ENCODE measurements around the gene PIGT.

Gene PIGT

DNA sequence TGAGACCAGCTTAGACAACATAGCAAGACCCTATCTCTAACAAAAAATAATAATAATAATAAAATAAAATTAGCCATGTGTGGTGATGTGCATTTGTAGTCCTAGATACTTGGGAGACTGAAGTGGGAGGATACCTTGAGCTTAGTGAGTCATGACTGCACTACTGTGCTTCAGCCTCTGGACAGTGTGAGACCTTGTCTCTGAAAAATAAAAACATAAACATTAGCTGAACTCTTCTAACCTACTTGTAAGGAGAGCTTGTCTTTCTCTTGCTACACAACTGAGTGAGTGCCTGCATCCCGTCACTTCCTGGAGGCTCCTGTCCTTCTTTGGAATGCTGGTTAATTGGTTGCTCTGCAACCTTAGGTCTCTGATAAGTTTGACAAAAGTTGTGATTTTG lies 13.0 kb upstream of the PIGT start:
- TF ChIP-seq, protein P1, sequence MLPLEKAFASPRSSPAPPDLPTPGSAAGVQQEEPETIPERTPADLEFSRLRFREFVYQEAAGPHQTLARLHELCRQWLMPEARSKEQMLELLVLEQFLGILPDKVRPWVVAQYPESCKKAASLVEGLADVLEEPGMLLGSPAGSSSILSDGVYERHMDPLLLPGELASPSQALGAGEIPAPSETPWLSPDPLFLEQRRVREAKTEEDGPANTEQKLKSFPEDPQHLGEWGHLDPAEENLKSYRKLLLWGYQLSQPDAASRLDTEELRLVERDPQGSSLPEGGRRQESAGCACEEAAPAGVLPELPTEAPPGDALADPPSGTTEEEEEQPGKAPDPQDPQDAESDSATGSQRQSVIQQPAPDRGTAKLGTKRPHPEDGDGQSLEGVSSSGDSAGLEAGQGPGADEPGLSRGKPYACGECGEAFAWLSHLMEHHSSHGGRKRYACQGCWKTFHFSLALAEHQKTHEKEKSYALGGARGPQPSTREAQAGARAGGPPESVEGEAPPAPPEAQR (tag by site-specific recombination; IDR thresholded peaks at IDR 0.05): no peak
- TF ChIP-seq ZNF394 (tag by site-specific recombination; IDR thresholded peaks at IDR 0.05; ENCODE audit: borderline replicate concordance): no peak
- H3K36me3 ChIP-seq (ENCODE audit: control insufficient read depth in 2 of 2, insufficient read depth in 1 of 2, low read length in 2 of 2): no peaks in the 10 kb centered on the region
- peaks cover 4% of the 10 kb centered on the region for H3K4me1 ChIP-seq (ENCODE audit: control insufficient read depth, insufficient read depth, low read length)
- ChIA-PET POLR2A (interaction anchor here (0.9 kb wide), 1 partner anchor 40 kb away, joined by 3 read pairs; the partner anchor contains the start of gene SYS1), CTCF (interaction anchor here (0.5 kb wide), 1 partner anchor 63 kb away, joined by 3 read pairs; no protein-coding TSS in a partner anchor)
- H3K27ac ChIP-seq (ENCODE audit: extremely low read depth, low read depth, low read length): no peak overlapping the region
- no peak overlapping the region for H3K4me3 ChIP-seq (ENCODE audit: low read depth, low read length)
- H3K9me3 ChIP-seq (ENCODE audit: control insufficient read depth, insufficient read depth, low read depth, low read length): no peaks in the 10 kb centered on the region

DNA sequence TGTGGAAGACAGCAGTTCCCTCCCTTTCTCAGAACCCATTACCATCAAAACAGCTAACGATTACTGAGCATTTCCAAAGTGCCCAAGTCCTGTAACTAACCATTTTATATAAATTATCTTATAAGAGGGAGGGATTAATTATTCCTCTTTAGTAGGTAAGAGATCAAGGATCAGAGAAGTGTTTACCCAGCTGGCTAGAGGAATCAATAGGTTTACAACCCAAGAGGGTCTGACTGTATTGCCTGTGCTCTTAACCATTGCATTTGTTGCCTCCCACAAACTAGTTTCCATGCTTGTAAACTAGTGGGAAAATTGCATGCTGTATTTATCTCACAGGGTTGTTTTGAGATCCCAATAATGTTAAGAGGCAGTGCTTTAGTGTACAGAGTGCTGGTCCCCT lies 11.5 kb upstream of the PIGT start:
- CTCF ChIA-PET: interaction anchor here (0.6 to 0.7 kb wide), 2 partner anchors 59 to 533 kb away, joined by 3 read pairs; no protein-coding TSS in a partner anchor
- no peak for TF ChIP-seq ZFP3 (tag by site-specific recombination; IDR thresholded peaks at IDR 0.05; ENCODE audit: low read depth)
- no peak for TF ChIP-seq ZNF324 (tag by site-specific recombination; IDR thresholded peaks at IDR 0.05)
- TF ChIP-seq ZNF585B (tag by site-specific recombination; IDR thresholded peaks at IDR 0.05): no peak
- TF ChIP-seq ZNF2 (tag by site-specific recombination; IDR thresholded peaks at IDR 0.05): no peak
- no peak for TF ChIP-seq ZNF148 (tag by site-specific recombination; IDR thresholded peaks at IDR 0.05; ENCODE audit: borderline replicate concordance)
- TF ChIP-seq ZBTB20 (tag by site-specific recombination; IDR thresholded peaks at IDR 0.05): 0 out of 2 replicates have a peak, but pooled peaks have one; percentile 11
- no peak for TF ChIP-seq PRDM1 (tag by site-specific recombination; IDR thresholded peaks at IDR 0.05)
- TF ChIP-seq, protein P2, sequence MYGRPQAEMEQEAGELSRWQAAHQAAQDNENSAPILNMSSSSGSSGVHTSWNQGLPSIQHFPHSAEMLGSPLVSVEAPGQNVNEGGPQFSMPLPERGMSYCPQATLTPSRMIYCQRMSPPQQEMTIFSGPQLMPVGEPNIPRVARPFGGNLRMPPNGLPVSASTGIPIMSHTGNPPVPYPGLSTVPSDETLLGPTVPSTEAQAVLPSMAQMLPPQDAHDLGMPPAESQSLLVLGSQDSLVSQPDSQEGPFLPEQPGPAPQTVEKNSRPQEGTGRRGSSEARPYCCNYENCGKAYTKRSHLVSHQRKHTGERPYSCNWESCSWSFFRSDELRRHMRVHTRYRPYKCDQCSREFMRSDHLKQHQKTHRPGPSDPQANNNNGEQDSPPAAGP (tag by site-specific recombination; IDR thresholded peaks at IDR 0.05): no peak
- TF ChIP-seq ZBTB8A (tag by site-specific recombination; IDR thresholded peaks at IDR 0.05): no peak
- no peak for TF ChIP-seq ZNF311 (tag by site-specific recombination; IDR thresholded peaks at IDR 0.05; ENCODE audit: borderline replicate concordance)
- no peak for TF ChIP-seq SETDB1 (IDR thresholded peaks at IDR 0.05; ENCODE audit: insufficient read length, low read length)
- TF ChIP-seq ZNF473 (tag by site-specific recombination; IDR thresholded peaks at IDR 0.05): no peak
- TF ChIP-seq ZBTB44 (tag by site-specific recombination; IDR thresholded peaks at IDR 0.05): 0 out of 2 replicates have a peak, but pooled peaks have one; percentile 17
- TF ChIP-seq ZNF138 (tag by site-specific recombination; IDR thresholded peaks at IDR 0.05; ENCODE audit: borderline replicate concordance): no peak
- no peak for TF ChIP-seq KLF7 (tag by site-specific recombination; IDR thresholded peaks at IDR 0.05; ENCODE audit: borderline replicate concordance)
- no peak for TF ChIP-seq ZNF416 (tag by site-specific recombination; IDR thresholded peaks at IDR 0.05)
- peaks cover 4% of the 10 kb centered on the region for H3K4me1 ChIP-seq (ENCODE audit: control insufficient read depth, insufficient read depth, low read length)
- H3K36me3 ChIP-seq (ENCODE audit: control insufficient read depth in 2 of 2, insufficient read depth in 1 of 2, low read length in 2 of 2): peaks cover 0 to 10% of the 10 kb centered on the region in 2 experiments; a peak in 1 of 3 replicates
- no peak overlapping the region for H3K4me3 ChIP-seq (ENCODE audit: low read depth, low read length)
- H3K27ac ChIP-seq (ENCODE audit: extremely low read depth, low read depth, low read length): no peak overlapping the region
- H3K9me3 ChIP-seq (ENCODE audit: control insufficient read depth, insufficient read depth, low read depth, low read length): no peaks in the 10 kb centered on the region
- POLR2A ChIA-PET: interaction anchor here (1.2 kb wide), 1 partner anchor 11 kb away, joined by 4 read pairs; the partner anchor contains the start of gene PIGT

All from HEK293 (cell line).